Thyroid gland (tissue), 4 donors: ENCODE data around the gene TDRKH. TPM values are rescaled to one million over a fixed set of nuclear protein-coding genes. Genes with fewer than 3 reads are reported as not detected.

Source experiments
- DNase-seq, 2 donors: peaks; one replicate each; pipeline ENCODE4 v3.0.0-alpha.2; 2019
- H3K27ac ChIP-seq, 3 donors: fragments of 200-600 bp; sonication (generic); 1 replicate in 2 of 3; 2 replicates in 1 of 3; pipeline ENCODE4 v1.5.1; 2016 to 2019; ENCODE audit warnings: mild to moderate bottlenecking in 1 of 3, moderate library complexity in 1 of 3
- H3K27me3 ChIP-seq: fragments of 200-600 bp; sonication (generic); one replicate; pipeline ENCODE4 v1.5.1; 2019
- H3K36me3 ChIP-seq, 2 donors: fragments of 200-600 bp; sonication (generic); one replicate each; pipeline ENCODE4 v1.5.1; 2016 to 2019
- H3K4me1 ChIP-seq, 2 donors: fragments of 200-600 bp; sonication (generic); one replicate each; pipeline ENCODE4 v1.5.1; 2017 to 2019
- H3K4me3 ChIP-seq, 3 donors: fragments of 200-600 bp; sonication (generic); replicated peaks in 1 of 3; 1 replicate in 2 of 3; 2 replicates in 1 of 3; pipeline ENCODE4 v1.5.1; 2016; ENCODE audit warnings: mild to moderate bottlenecking in 1 of 3
- H3K9me3 ChIP-seq: fragments of 200-600 bp; sonication (generic); one replicate; pipeline ENCODE4 v1.5.1; 2017
- CTCF ChIP-seq, 6 experiments: fragments of 200-600 bp in 3 of 6; fragments of 450-650 bp in 3 of 6; sonication (generic) in 3 of 6; IDR thresholded peaks; one replicate each; pipeline ENCODE4 v1.5.1; 2016 to 2019; ENCODE audit warnings: antibody characterized with exemption in 6 of 6, mild to moderate bottlenecking in 2 of 6, inconsistent platforms in 1 of 6, moderate library complexity in 1 of 6
- POLR2A ChIP-seq, 2 donors: fragments of 450-650 bp; IDR thresholded peaks; one replicate each; pipeline ENCODE4 v1.6.1; 2017; ENCODE audit warnings: antibody characterized with exemption in 2 of 2, mild to moderate bottlenecking in 2 of 2, moderate library complexity in 1 of 2
- WGBS, 2 donors: methylation state at CpG; one replicate each; pipeline ENCODE4 v1.1.5; 2017; 5-methylcytosine and 5-hydroxymethylcytosine counted together
- intact Hi-C: fragments of 100-400 bp; cut with DNase I; formaldehyde crosslinking; loops from one replicate; pipeline ENCODE4 v1.15.1; 2023
- total RNA-seq, 4 donors: library from RNA; depleted of rRNA; stranded (reverse); fragments of >200 nt; gene quantifications; one replicate each; pipeline ENCODE4 v1.2.3, GENCODE V29; 2016

Gene TDRKH
- total RNA-seq, 4 donors from 2014 or later: 10.8 to 17.1 (median 13.1) TPM

GRCh38 chr1:151733126-151733525, 57.2 kb downstream of the TDRKH start:
- H3K9me3 ChIP-seq: no peaks in the 10 kb centered on the region
- H3K4me3 ChIP-seq: no peak overlapping the region
- H3K27me3 ChIP-seq: no peaks in the 10 kb centered on the region
- intact Hi-C loops: loop anchor here (10.0 kb wide), 3 partner anchors 102 to 288 kb away; partner anchors contain the start of genes C2CD4D and RORC
- 79 to 83% methylated on average over 3 of the region's 3 CpGs for WGBS, 2 donors
- no peaks in the 10 kb centered on the region for H3K4me1 ChIP-seq
- no peak for DNase-seq
- H3K36me3 ChIP-seq: no peaks in the 10 kb centered on the region
- no peak for TF ChIP-seq CTCF (IDR thresholded peaks at IDR 0.05)
- TF ChIP-seq POLR2A (IDR thresholded peaks at IDR 0.05): no peak
- no peak overlapping the region for H3K27ac ChIP-seq

GRCh38 chr1:151729966-151730291, 60.4 kb downstream of the TDRKH start:
- no peaks in the 10 kb centered on the region for H3K36me3 ChIP-seq
- no peak overlapping the region for H3K4me3 ChIP-seq
- WGBS, 2 donors: 81% methylated on average over 4 of the region's 4 CpGs
- no peaks in the 10 kb centered on the region for H3K27me3 ChIP-seq
- DNase-seq: no peak
- H3K4me1 ChIP-seq: no peaks in the 10 kb centered on the region
- no peaks in the 10 kb centered on the region for H3K9me3 ChIP-seq
- no peak overlapping the region for H3K27ac ChIP-seq
- intact Hi-C loops: loop anchor here (10.0 kb wide), 3 partner anchors 105 to 285 kb away; partner anchors contain the start of genes C2CD4D and RORC
- TF ChIP-seq POLR2A (IDR thresholded peaks at IDR 0.05) (no peak), CTCF (IDR thresholded peaks at IDR 0.05) (no peak)

GRCh38 chr1:151729157-151729965, 60.9 kb downstream of the TDRKH start:
- TF ChIP-seq POLR2A (IDR thresholded peaks at IDR 0.05): no peak
- H3K27ac ChIP-seq: no peak overlapping the region
- no peak overlapping the region for H3K4me3 ChIP-seq

GRCh38 chr1:151728151-151729054, 61.9 kb downstream of the TDRKH start:
- Histone ChIP-seq H3K27ac (no peak overlapping the region), H3K9me3 (no peaks in the 10 kb centered on the region), H3K36me3 (no peaks in the 10 kb centered on the region), H3K4me3 (no peak overlapping the region), H3K27me3 (peaks cover 3% of the 10 kb centered on the region), H3K4me1 (no peaks in the 10 kb centered on the region)
- no peak for TF ChIP-seq CTCF (IDR thresholded peaks at IDR 0.05)
- no peak for TF ChIP-seq POLR2A (IDR thresholded peaks at IDR 0.05)
- 42 to 50% methylated on average over 14 to 19 of the region's 19 CpGs for WGBS, 2 donors
- intact Hi-C loops: no loop called here
- DNase-seq: no peak

More at GRCh38 chr1:151729157-151729965, 60.9 kb downstream of the TDRKH start:
- 77 to 79% methylated on average over 10 of the region's 10 CpGs for WGBS, 2 donors
- H3K27me3 ChIP-seq: no peaks in the 10 kb centered on the region
- H3K36me3 ChIP-seq: no peaks in the 10 kb centered on the region
- intact Hi-C loops: no loop called here
- no peak for DNase-seq
- H3K4me1 ChIP-seq: no peaks in the 10 kb centered on the region
- H3K9me3 ChIP-seq: no peaks in the 10 kb centered on the region

GRCh38 chr1:151723726-151724370, 66.5 kb downstream of the TDRKH start:
- Histone ChIP-seq H3K9me3 (no peaks in the 10 kb centered on the region), H3K4me1 (peaks cover 6 to 17% of the 10 kb centered on the region in 2 donors), H3K27ac (no peak overlapping the region), H3K4me3 (no peak overlapping the region), H3K36me3 (no peaks in the 10 kb centered on the region), H3K27me3 (peaks cover 4% of the 10 kb centered on the region)
- intact Hi-C loops: no loop called here
- WGBS, 2 donors: 40 to 48% methylated on average over 3 of the region's 3 CpGs
- DNase-seq: no peak
- TF ChIP-seq POLR2A (IDR thresholded peaks at IDR 0.05): no peak
- no peak for TF ChIP-seq CTCF (IDR thresholded peaks at IDR 0.05)
